ENCODE data around the gene KLHL26.
"Not testable (repeated sequence)": the region's sequence is repeated elsewhere in the genome, so short reads cannot be mapped to it uniquely, and the experiment has no call there.

The KLHL26 gene

DNA sequence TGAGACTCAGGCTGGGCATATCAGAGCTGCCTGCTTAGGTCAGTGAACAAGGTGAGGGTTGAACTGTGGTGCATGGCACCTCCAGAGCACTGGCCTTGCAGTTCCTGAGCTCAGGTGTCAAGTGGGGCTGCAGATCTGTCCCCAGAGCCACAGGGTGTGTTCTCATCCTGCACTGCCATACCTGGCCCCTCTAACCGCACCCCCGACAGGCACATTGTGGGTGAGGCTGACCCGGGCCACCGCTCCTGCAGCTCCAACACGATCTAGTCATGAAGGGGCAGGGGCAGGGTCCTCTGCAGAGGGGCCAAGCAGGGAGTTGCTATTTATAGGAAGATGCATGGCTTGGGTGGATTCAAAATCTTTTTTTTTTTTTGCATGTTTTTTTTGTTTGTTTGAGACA, 30.0 kb downstream of the KLHL26 start:
- DNase-seq (ENCODE audit: low spot score): no peak

DNA sequence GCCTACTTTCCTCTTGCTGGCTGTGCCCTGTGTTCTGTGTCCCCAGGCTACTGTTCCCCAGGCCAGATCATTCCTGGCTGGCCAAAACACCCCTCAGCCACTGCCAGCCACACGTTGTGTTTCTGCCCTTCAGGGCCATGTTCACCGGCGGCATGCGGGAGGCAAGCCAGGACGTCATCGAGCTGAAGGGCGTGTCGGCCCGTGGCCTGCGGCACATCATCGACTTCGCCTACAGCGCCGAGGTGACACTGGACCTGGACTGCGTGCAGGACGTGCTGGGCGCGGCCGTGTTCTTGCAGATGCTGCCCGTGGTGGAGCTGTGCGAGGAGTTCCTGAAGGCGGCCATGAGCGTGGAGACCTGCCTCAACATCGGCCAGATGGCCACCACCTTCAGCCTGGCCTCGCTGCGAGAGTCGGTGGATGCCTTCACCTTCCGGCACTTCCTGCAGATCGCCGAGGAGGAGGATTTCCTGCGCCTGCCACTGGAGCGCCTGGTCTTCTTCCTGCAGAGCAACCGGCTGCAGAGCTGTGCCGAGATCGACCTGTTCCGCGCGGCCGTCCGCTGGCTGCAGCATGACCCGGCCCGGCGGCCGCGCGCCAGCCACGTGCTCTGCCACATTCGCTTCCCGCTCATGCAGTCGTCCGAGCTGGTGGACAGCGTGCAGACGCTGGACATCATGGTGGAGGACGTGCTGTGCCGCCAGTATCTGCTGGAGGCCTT, 30.9 kb downstream of the KLHL26 start:
- no peak for DNase-seq (ENCODE audit: low spot score)

DNA sequence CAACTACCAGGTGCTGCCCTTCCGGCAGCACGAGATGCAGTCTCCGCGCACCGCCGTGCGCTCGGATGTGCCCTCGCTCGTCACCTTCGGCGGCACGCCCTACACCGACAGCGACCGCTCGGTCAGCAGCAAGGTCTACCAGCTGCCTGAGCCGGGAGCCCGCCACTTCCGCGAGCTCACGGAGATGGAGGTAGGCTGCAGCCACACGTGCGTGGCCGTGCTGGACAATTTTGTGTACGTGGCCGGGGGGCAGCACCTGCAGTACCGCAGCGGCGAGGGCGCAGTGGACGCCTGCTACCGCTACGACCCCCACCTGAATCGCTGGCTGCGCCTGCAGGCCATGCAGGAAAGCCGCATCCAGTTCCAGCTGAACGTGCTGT, 31.4 kb downstream of the KLHL26 start:
- no peak for DNase-seq (ENCODE audit: low spot score)

DNA sequence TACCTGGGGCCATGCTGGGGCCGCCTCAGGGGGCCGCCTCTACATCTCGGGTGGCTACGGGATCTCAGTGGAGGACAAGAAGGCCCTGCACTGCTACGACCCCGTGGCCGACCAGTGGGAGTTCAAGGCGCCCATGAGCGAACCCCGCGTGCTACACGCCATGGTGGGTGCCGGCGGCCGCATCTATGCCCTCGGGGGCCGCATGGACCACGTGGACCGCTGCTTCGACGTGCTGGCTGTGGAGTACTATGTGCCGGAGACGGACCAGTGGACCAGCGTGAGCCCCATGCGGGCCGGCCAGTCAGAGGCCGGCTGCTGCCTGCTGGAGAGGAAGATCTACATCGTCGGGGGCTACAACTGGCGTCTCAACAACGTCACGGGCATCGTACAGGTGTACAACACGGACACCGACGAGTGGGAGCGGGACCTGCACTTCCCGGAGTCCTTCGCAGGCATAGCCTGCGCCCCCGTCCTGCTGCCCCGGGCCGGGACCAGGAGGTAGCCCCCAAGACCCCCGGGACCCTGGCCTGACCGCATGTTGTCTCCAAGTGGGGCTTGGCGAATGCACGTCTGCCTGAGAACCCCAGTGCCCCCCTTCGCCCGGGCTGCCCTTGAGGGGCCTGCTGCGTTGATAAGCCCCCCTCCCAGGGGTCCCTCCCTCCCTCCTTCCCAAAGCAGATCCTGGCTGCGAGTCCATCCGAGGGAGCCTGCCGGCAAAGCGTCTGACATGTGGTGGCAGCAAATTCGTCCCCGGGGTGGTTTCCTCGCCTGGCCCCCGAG, 32.1 kb downstream of the KLHL26 start:
- no peak for DNase-seq (ENCODE audit: low spot score)

DNA sequence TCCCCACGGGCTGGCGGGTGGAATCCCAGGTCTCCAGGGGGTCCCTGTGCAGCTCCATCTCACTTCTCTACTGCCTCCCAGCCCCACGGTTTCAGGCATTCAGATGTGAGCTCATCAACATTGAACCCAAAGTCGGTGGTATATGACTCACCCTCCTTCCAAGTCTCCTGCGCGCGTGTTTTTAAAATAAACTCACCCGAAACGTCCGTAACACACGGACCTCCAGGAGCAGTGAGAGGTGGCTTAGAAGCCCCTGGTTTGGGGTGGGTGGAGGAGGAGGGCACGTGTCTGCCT, 32.6 kb downstream of the KLHL26 start:
- DNase-seq (ENCODE audit: low spot score): no peak

DNA sequence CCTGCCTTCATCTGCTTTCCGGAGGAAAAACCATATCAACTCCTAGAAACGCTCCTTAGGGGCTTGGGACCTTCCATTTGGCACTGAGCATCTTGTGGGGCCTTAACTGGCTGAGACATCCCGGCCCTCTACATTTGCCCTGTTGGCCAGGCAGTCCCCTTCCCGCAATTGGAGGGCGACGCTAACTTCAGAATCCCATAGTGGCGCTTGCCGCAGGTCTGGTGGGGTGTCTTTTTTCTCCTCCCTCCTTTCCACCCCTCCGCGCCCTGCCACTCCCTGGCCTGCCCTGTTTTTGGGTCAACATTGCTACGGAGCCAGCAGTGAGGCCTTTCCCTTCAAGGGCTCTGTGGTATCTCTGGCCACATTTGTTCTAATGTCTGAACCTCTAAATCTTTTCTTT, 33.1 kb downstream of the KLHL26 start:
- DNase-seq (ENCODE audit: low spot score): no peak

DNA sequence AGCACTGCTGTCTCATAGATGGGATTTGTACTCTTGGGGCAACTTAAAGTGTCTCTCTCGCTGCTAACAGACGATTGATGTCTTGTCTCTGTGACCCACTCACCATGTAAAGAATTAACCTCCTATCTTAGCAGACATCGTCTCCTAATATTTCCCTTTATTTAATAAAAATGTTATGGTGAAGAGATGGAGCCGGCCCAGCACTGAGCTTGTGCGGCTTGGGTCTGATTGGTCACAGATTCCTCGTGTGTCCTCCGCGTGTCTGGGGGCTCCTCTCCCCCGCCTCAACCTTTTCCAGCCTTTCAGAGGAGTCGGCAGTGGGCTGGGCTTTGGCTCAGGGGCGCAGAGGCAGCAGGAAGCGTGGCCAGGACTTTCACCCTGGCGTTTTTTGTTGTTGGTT, 33.5 kb downstream of the KLHL26 start:
- no peak for DNase-seq (ENCODE audit: low spot score)

DNA sequence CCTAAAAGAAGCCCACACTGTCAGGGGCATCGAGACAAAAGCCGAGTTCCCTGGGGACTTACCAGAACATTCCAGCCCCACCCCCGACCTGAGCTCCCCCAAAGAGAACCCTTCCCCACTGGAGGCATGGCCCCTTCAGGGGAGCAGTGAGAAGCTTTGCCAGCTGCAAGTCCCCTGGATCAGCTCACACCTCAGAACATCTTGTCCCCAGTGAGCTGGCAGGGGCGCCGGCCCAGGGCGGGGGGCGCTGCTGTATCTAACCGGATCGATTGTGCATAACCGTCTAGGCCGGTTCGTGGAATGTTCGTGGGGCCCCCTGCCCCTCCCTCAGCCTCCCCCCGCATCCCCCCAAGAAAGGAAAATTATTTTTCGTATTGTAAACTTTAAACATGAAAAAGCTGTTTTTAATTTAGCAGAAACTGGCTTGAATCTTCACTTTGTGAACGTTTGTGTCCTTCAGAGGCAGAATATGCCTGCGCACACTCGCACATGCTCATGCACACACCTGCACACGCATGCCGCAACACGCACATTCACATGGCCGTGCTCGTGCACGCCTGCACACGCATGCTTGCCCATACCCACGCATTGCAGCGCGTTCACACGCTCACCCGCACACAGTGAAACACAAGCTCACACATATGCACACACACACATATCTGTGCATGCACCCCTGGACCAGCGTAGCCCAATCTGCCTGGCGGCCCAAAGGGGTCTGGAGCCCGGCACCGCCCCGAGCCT, 34.6 kb downstream of the KLHL26 start:
- DNase-seq (ENCODE audit: low spot score): no peak

DNA sequence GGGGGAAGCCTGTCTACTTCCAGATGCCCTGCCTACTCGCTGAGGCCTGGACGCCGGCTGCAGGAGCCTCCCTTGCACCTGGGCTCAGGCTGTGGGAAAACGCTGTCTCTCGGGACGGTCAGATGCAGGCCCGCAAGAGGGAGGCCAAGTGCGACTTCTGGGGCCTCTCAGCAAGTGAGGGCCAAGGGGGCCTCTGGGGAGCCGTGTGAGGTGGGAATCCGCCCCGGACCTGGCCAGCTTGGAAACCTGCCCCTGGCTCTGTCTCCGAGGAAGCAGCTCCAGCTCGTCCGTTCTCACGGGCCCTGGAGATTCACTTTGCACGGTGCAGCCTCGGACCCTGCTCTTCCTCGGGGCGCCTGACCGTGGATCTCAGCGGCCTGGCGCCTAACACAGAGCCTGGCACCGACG, 35.2 kb downstream of the KLHL26 start:
- DNase-seq (ENCODE audit: low spot score): no peak

DNA sequence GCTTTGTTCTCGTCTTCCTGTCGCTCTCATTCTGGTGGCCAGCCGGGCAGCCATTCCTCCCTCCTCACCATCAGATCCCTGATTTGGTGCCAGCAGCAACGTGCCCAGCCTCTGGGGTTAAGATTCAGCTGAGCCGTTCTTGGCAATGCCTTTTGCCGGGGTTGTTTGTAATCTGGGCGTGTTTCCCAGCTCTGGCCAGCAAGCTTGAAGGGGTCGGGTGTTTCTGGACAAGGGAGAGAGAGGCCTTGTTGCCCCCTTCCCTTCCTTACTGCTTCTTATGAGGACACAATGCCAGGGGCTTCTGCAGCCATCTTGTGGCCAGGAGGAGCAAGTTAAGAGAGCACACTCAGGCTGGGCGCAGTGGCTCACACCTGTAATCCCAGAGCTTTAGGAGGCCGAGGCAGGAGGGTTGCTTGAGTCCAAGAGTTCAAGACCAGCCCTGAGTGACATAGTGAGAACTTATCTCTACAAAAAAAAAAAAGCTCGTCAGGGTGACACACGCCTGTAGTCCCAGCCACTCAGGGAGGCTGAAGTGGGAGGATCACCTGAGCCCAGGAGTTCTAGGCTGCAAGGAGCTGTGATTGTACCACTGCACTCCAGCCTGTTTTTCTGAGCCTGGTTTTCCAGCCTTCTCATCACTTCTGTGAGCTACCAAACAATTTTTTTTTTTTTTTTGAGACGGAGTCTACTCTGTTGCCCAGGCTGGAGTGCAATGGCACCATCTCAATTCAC, 35.9 kb downstream of the KLHL26 start:
- DNase-seq (ENCODE audit: low spot score): peak; percentile 54

DNA sequence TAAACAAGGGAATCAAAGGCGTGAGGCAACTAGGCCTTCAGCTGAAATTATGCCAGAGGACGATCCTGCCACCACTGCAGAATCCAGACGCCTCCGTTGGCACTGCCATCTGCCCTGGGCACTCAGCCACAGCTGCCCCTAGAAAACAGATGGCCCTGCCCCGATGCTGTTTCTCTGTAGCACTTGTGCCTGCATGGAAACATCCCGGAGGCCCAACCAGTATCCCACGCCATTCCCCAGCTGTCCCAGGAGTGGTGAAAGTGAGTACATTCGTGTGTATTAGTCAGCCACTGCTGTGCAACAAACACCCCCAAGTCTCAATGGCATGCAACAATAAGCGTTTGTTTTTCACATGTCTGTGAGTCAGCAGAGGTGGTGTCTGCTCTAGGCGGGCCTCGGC, 37.8 kb downstream of the KLHL26 start:
- DNase-seq (ENCODE audit: low spot score): peak; percentile 82

DNA sequence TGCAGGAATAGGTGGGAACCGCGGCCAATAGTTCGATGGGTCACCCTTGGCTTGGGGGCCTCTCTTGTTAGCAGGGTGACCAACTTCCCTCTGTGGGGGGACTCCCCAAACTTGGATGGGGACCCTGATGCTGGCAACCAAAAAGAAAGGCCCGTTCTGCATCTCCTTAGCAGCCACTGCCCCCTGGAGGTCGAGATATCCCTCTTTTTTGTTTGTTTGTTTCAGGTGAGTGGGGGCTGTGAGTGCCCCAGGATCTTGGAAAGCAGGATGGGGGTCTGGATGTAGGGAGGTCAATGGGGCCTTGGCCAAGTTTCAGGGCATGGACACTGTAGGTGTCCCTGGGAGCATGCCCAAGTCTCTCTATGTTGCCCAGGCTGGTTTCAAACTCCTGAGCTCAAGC, 39.0 kb downstream of the KLHL26 start:
- peak; percentile 43 for DNase-seq (ENCODE audit: low spot score)

DNA sequence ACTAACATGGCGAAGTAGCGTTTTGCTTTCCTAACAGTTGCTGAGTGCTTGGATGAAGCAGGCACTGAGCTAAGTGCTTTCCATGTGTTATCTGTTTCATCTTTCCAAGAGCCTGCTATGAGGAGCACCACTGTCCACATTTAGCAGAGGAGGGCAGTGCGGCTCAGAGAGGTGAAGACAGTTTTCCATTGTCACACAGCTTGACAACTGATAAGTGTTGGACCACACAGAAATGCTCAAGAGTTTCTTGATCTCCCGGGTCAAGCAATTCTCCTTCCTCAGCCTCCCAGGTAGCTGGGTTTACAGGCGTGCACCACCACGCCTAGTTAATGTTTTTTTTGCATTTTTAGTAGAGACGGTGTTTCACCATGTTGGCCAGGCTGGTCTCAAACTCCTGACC, 39.9 kb downstream of the KLHL26 start:
- DNase-seq (ENCODE audit: low spot score): no peak

DNA sequence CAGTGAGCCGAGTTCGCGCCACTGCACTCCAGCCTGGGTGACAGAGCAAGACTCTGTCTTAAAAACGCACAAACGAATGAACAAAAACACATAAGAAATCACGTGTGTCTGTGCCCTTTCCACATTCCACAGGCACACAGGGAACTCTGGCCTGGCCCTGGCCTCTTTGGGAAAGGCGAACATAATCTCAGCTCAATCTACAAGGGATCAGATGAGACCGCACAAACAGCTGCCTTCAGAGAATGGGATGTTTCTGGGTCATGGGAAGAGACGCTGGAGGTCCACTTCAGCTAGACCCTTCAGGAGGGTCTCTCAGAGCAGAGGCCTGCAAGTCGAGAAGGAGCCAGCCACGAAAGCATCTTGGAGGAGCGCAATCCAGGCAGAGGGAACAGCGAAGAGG, 40.3 kb downstream of the KLHL26 start:
- DNase-seq (ENCODE audit: low spot score): no peak

DNA sequence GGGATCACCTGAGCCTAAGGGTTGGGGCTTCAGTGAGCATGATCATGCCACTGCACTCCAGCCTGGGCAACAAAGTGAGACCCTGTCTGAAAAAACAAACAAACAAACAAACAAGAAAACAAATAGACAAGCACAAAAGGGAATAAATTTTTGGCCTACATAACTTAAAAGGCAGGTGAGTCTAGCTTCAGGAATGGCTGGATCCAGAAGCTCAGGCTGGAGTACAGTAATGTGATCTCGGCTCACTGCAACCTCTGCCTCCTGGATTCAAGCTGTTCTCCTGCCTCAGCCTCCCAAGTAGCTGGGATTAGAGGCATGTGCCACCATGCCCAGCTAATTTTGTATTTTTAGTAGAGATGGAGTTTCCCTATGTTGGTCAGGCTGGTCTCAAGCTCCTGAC, 43.3 kb downstream of the KLHL26 start:
- DNase-seq (ENCODE audit: low spot score): not testable (repeated sequence)

DNA sequence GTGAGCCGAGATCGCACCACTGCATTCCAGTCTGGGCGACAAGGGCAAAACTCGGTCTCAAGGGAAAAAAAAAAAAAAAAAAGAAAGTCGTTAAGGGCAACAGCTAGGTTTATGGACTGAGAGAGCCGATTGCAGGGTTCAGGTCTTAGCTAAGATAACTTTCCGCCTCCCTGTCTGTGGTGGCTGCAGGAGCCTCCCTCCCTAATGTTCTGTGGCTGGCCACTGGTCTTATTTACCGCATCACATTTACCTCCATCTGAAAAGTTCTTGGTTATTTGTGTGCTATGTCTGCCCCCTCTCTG, 45.9 kb downstream of the KLHL26 start:
- DNase-seq (ENCODE audit: low spot score): no peak

DNA sequence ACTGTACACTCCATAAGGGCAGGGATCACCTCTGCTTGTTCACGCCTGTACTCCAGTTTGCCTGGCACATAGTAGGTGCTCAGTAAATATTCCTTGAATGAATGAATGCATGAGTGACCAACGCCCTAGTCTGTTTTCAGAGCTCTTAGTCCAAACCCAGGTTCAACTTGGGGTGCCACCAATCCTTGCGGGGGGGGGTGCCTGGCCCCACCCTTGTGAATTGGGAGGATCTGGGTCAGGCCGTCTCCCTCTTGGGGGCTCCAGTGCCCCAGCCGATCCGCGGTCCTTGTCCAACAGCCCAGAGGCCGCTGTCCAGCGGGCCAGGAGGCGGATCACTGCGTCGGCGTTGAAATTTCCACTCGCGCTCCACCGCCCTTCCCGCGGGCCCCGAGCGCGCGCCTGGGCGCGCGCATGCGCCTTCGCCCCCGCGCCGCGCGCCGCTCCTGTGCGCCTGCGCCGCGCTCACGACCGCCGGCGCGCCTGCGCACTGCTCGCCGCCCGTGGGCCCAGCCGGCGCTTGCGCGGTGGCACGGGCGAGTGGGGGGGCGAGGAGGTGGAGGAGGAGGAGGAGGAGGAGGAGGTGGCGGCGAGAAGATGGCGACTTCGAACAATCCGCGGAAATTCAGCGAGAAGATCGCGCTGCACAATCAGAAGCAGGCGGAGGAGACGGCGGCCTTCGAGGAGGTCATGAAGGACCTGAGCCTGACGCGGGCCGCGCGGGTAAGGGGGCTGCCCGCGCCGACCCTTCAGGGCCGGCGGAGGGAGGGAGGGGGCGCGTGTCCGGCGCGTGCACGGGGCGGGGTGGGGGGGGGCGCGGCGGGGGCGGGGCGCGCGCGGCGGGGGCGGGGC, 46.5 kb downstream of the KLHL26 start, which contains the start of gene CRTC1:
TSS of gene CRTC1 (plus strand) at position 572 of the 849 bp plus-strand sequence. CDS start at position 595, 23 bp downstream.
- DNase-seq (ENCODE audit: low spot score): peak; percentile 71

DNA sequence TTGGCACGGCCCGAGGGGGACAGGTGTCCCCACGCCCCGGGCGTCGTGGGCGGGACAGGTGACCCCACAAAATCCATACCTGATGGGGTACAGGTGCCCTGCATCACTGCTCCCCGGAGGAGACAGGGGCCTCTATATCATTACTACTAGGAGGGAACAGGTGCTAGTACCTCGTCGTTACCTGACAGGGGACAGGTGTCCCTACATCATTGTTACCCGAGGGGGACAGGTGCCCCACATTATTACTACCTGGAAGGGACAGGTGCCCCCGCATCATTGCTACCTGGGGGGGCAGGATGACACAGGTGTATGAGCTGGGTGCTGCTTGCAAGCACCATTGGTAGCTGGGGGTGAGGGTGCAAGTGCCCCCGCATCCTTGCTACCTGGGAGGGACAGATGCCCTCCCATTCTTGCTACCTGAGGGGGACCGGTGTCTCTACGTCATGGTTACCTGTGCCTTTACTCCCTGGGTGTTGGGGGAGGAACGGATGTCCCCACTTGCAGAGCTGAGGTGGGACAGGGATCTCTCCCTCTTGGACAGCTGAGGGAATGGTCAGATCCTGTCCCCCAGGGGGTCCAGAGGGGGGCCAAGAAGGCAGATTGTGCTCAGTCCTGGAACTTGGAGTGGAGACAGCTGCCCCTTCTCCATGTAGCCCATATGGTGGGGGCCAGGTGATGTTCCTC, 47.3 kb downstream of the KLHL26 start:
- DNase-seq (ENCODE audit: low spot score): peak; percentile 31

DNA sequence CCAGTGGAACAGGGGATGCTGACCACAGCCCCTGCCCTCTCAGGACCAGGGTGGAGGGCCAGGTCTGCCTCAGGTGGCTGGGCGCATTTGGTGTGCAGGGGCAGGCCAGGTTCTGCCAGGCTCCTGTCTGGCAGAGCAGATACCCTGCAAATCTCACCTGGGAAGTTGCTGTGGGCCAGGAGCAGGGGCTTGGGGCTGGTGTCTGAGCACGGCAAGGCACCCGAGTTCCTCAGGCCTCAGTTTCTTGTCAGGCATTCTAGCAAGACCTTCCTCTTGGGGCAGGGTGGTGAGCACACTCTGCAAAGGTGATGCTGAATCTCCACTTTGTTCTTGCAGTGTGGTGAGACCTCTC, 47.8 kb downstream of the KLHL26 start:
- DNase-seq (ENCODE audit: low spot score): no peak

DNA sequence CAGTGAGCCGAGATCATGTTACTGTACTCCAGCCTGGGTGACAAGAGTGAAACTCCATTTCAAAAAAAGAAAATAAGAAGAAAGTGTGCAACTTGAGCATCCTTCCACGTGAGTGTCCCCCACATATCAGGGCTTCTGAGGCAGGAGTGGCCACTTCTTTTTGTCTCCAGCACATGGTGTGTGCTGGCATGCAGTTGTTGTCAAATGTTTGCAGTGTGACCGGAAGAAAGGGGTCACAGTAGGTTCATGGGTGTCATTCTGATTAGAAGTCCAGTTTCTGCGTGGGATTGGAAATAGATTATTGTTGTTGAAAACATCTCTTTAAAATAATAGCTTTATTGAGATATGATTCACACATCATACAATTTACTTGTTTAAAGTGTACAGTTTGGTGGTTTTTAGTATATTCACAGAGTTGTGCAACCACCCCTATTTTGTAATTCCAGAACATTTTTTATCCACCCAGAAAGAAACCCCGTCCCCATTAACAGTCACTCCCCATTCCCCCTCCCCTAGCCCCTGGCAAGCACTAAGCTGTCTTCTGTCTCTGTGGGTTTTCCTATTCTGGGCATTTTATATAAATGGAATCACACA, 48.9 kb downstream of the KLHL26 start:
- DNase-seq (ENCODE audit: low spot score): no peak

All from cerebellar cortex (tissue), 1 donor.